GM12874 (cell line): ENCODE measurements around the gene HOXD1.

Experiments used
- CTCF ChIP-seq: IDR thresholded peaks from 2 replicates; pipeline ENCODE4 v1.5.1; 2011; ENCODE audit warnings: low read depth, mild to moderate bottlenecking, control low read depth, low read length, moderate library complexity; ENCODE audit not compliant: insufficient read depth

Gene HOXD1

DNA sequence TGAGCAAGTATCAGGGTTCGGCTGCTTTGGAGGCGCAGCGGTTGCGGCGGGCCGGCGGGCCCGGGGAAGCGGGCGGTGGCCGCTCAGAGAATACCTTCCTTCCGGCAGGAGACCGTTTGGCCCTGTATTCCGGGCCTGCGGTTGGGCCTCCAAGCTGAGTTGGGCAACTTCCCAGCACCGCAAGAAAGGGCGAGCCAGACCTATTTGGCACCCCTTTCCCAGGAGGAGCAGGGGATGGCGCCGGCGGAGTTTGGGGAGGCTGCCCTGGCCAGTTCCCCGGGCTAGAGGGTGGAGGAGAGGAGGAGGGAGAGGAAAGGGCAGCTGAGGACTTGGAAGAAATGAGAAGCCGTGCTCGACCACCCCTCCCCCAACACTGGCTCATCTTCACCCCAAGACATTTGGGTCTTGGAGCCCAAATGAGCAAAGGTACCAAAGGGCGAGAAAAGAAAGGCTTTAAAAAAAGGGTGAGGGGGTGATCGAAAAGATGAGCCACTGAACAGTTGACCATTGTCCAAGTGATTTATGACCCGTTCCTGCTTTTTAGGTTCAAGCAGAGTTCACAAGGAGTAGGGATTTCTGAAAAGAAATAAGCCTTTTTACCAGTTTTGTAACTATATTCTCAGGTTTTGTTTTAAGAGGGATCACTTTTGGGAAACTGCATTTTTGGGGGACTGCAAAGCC lies 23.0 kb upstream of the HOXD1 start:
- TF ChIP-seq CTCF: no peak

GRCh38 chr2:176166272-176166671 lies 22.2 kb upstream of the HOXD1 start:
- no peak for TF ChIP-seq CTCF

GRCh38 chr2:176167398-176167797 lies 21.1 kb upstream of the HOXD1 start:
- no peak for TF ChIP-seq CTCF

- no peak for TF ChIP-seq CTCF
These were observed 19.3 kb upstream of the HOXD1 start for GRCh38 chr2:176169181-176169580.

- TF ChIP-seq CTCF: no peak
These were observed 18.8 kb upstream of the HOXD1 start for GRCh38 chr2:176169711-176170110.

- no peak for TF ChIP-seq CTCF
These were observed 17.7 kb upstream of the HOXD1 start for GRCh38 chr2:176170602-176171305.

DNA sequence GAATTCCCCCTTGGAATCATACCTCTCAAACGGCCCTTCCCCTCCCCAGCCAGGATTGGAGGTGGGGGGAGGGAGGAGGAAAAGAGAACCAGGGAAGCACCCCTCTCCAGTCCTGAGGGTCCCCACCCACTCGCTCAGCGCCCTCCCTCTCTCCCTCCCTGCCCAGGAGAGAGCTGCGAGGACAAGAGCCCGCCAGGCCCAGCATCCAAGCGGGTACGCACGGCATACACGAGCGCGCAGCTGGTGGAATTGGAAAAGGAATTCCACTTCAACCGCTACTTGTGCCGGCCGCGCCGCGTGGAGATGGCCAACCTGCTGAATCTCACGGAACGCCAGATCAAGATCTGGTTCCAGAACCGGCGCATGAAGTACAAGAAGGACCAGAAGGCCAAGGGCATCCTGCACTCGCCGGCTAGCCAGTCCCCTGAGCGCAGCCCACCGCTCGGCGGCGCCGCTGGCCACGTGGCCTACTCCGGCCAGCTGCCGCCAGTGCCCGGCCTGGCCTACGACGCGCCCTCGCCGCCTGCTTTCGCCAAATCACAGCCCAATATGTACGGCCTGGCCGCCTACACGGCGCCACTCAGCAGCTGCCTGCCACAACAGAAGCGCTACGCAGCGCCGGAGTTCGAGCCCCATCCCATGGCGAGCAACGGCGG lies 17.0 kb upstream of the HOXD1 start:
- no peak for TF ChIP-seq CTCF
